HUES64 (cell line): ENCODE results near the gene UBL7.

Experiments
- H3K27ac ChIP-seq: 2 replicates; pipeline ENCODE4 v1.7.0; 2013; ENCODE audit warnings: low read depth, low read length, inconsistent platforms
- H3K27me3 ChIP-seq: 2 replicates; pipeline ENCODE4 v1.6.1; 2013; ENCODE audit warnings: mild to moderate bottlenecking, low read length; ENCODE audit not compliant: insufficient read depth
- H3K36me3 ChIP-seq: 2 replicates; pipeline ENCODE4 v1.6.1; 2013; ENCODE audit warnings: mild to moderate bottlenecking, low read length; ENCODE audit not compliant: insufficient read depth
- H3K4me1 ChIP-seq: 2 replicates; pipeline ENCODE4 v1.6.1; 2013; ENCODE audit warnings: mild to moderate bottlenecking, low read length, moderate library complexity; ENCODE audit not compliant: insufficient read depth
- H3K4me3 ChIP-seq: 2 replicates; pipeline ENCODE4 v1.5.1; 2013; ENCODE audit warnings: mild to moderate bottlenecking, low read length, moderate library complexity
- H3K9ac ChIP-seq: 2 replicates; pipeline ENCODE4 v1.6.1; 2013; ENCODE audit warnings: mild to moderate bottlenecking, low read depth, low read length
- H3K9me3 ChIP-seq: 2 replicates; pipeline ENCODE4 v1.6.1; 2013; ENCODE audit warnings: low read depth, low read length; ENCODE audit not compliant: insufficient read depth
- WGBS: fragments of 150-250, 120-280 bp; methylation state at CpG from one replicate; pipeline ENCODE4 v1.1.7; 2013; ENCODE audit warnings: missing lambda C conversion rate; 5-methylcytosine and 5-hydroxymethylcytosine counted together

The UBL7 gene

GRCh38 chr15:74411686-74412085, 49.3 kb downstream of the UBL7 start:
- H3K4me3 ChIP-seq, result no peak overlapping the region
- peaks cover 56% of the 10 kb centered on the region for H3K36me3 ChIP-seq
- no peaks in the 10 kb centered on the region for H3K9me3 ChIP-seq
- no peak overlapping the region for H3K9ac ChIP-seq
- WGBS, result 96% methylated on average over 12 of the region's 12 CpGs
- H3K4me1 ChIP-seq, result peaks cover 7% of the 10 kb centered on the region; the same call in 1 of the 2 replicates
- no peak overlapping the region for H3K27ac ChIP-seq
- H3K27me3 ChIP-seq, result no peaks in the 10 kb centered on the region

GRCh38 chr15:74410502-74410901, 50.5 kb downstream of the UBL7 start:
- no peak overlapping the region for H3K4me3 ChIP-seq
- H3K9ac ChIP-seq, result no peak overlapping the region
- H3K9me3 ChIP-seq, result no peaks in the 10 kb centered on the region
- 95% methylated on average over 18 of the region's 18 CpGs for WGBS
- H3K36me3 ChIP-seq, result peaks cover 44% of the 10 kb centered on the region
- H3K4me1 ChIP-seq, result peaks cover 9% of the 10 kb centered on the region; the same call in 1 of the 2 replicates
- H3K27me3 ChIP-seq, result no peaks in the 10 kb centered on the region
- H3K27ac ChIP-seq, result no peak overlapping the region

- Histone ChIP-seq H3K27ac (no peak overlapping the region), H3K9me3 (no peaks in the 10 kb centered on the region), H3K9ac (no peak overlapping the region; the same call in 1 of the 2 replicates), H3K4me1 (peaks cover 9% of the 10 kb centered on the region; the same call in 1 of the 2 replicates), H3K4me3 (no peak overlapping the region), H3K27me3 (no peaks in the 10 kb centered on the region), H3K36me3 (peaks cover 32% of the 10 kb centered on the region)
- WGBS, result 88% methylated on average over 6 of the region's 7 CpGs
Measured at GRCh38 chr15:74409225-74409624, 51.7 kb downstream of the UBL7 start.

GRCh38 chr15:74408815-74409214, 52.1 kb downstream of the UBL7 start:
- H3K4me1 ChIP-seq, result peaks cover 9% of the 10 kb centered on the region; the same call in 1 of the 2 replicates
- no peak overlapping the region for H3K27ac ChIP-seq
- H3K27me3 ChIP-seq, result no peaks in the 10 kb centered on the region
- H3K4me3 ChIP-seq, result no peak overlapping the region
- peaks cover 28% of the 10 kb centered on the region for H3K36me3 ChIP-seq
- no peaks in the 10 kb centered on the region for H3K9me3 ChIP-seq
- WGBS, result 78% methylated on average over 7 of the region's 7 CpGs
- no peak overlapping the region; the same call in 1 of the 2 replicates for H3K9ac ChIP-seq

GRCh38 chr15:74408385-74408784, 52.6 kb downstream of the UBL7 start:
- no peak overlapping the region for H3K27ac ChIP-seq
- H3K9ac ChIP-seq, result no peak overlapping the region
- peaks cover 9% of the 10 kb centered on the region; the same call in 1 of the 2 replicates for H3K4me1 ChIP-seq
- WGBS, result 91% methylated on average over 2 of the region's 2 CpGs
- H3K4me3 ChIP-seq, result no peak overlapping the region
- no peaks in the 10 kb centered on the region for H3K27me3 ChIP-seq
- H3K36me3 ChIP-seq, result peaks cover 24% of the 10 kb centered on the region
- H3K9me3 ChIP-seq, result no peaks in the 10 kb centered on the region

GRCh38 chr15:74406992-74407705, 53.8 kb downstream of the UBL7 start:
- H3K36me3 ChIP-seq, result peaks cover 18% of the 10 kb centered on the region
- no peak overlapping the region for H3K9ac ChIP-seq
- H3K27me3 ChIP-seq, result no peaks in the 10 kb centered on the region
- H3K4me1 ChIP-seq, result peaks cover 9% of the 10 kb centered on the region; the same call in 1 of the 2 replicates
- H3K9me3 ChIP-seq, result no peaks in the 10 kb centered on the region
- no peak overlapping the region for H3K4me3 ChIP-seq
- 38% methylated on average over 12 of the region's 12 CpGs for WGBS
- H3K27ac ChIP-seq, result peak overlapping the region; percentile 43

- Histone ChIP-seq H3K9me3 (no peaks in the 10 kb centered on the region), H3K27me3 (no peaks in the 10 kb centered on the region), H3K9ac (no peak overlapping the region), H3K4me3 (no peak overlapping the region), H3K4me1 (peaks cover 9% of the 10 kb centered on the region; the same call in 1 of the 2 replicates), H3K36me3 (peaks cover 14% of the 10 kb centered on the region), H3K27ac (no peak overlapping the region)
- WGBS, result 77% methylated on average over 4 of the region's 4 CpGs
Measured at GRCh38 chr15:74406517-74406916, 54.4 kb downstream of the UBL7 start.

- peaks cover 15% of the 10 kb centered on the region for H3K4me1 ChIP-seq
- H3K9ac ChIP-seq, result no peak overlapping the region
- no peak overlapping the region for H3K27ac ChIP-seq
- 91% methylated on average over 7 of the region's 7 CpGs for WGBS
- H3K9me3 ChIP-seq, result no peaks in the 10 kb centered on the region
- no peaks in the 10 kb centered on the region for H3K27me3 ChIP-seq
- H3K36me3 ChIP-seq, result peaks cover 7% of the 10 kb centered on the region
- no peak overlapping the region for H3K4me3 ChIP-seq
Measured at GRCh38 chr15:74405823-74406222, 55.1 kb downstream of the UBL7 start.

- Histone ChIP-seq H3K4me1 (peaks cover 21% of the 10 kb centered on the region), H3K27ac (no peak overlapping the region), H3K36me3 (no peaks in the 10 kb centered on the region)
Measured at GRCh38 chr15:74403991-74404563, 56.9 kb downstream of the UBL7 start.

GRCh38 chr15:74403588-74403919, 57.4 kb downstream of the UBL7 start:
- no peak overlapping the region for H3K27ac ChIP-seq
- H3K4me3 ChIP-seq, result no peak overlapping the region

More at GRCh38 chr15:74403991-74404563, 56.9 kb downstream of the UBL7 start:
- 90% methylated on average over 16 of the region's 16 CpGs for WGBS
- Histone ChIP-seq H3K27me3 (no peaks in the 10 kb centered on the region), H3K4me3 (no peak overlapping the region), H3K9me3 (no peaks in the 10 kb centered on the region), H3K9ac (no peak overlapping the region)

GRCh38 chr15:74402873-74403587, 57.9 kb downstream of the UBL7 start:
- Histone ChIP-seq H3K4me3 (no peak overlapping the region), H3K27me3 (no peaks in the 10 kb centered on the region), H3K9ac (no peak overlapping the region), H3K9me3 (no peaks in the 10 kb centered on the region), H3K4me1 (peaks cover 21% of the 10 kb centered on the region), H3K27ac (no peak overlapping the region), H3K36me3 (no peaks in the 10 kb centered on the region)
- 90% methylated on average over 13 of the region's 13 CpGs for WGBS

More at GRCh38 chr15:74403588-74403919, 57.4 kb downstream of the UBL7 start:
- no peak overlapping the region for H3K9ac ChIP-seq
- H3K9me3 ChIP-seq, result no peaks in the 10 kb centered on the region
- peaks cover 21% of the 10 kb centered on the region for H3K4me1 ChIP-seq
- no peaks in the 10 kb centered on the region for H3K27me3 ChIP-seq
- WGBS, result 95% methylated on average over 10 of the region's 10 CpGs
- H3K36me3 ChIP-seq, result no peaks in the 10 kb centered on the region
